Esophagus (tissue), 2 donors: ENCODE data around the gene VSTM4. TPM values are rescaled to one million over a fixed set of nuclear protein-coding genes. Genes with fewer than 3 reads are reported as not detected.

Experiments
- H3K27ac ChIP-seq, 2 donors: one replicate each; pipeline ENCODE4 v1.5.1; 2013; ENCODE audit warnings: low read depth in 2 of 2, mild to moderate bottlenecking in 2 of 2, inconsistent platforms in 1 of 2, low read length in 1 of 2, moderate library complexity in 1 of 2
- H3K27me3 ChIP-seq, 2 donors: one replicate each; pipeline ENCODE4 v1.6.1; 2013; ENCODE audit warnings: low read length in 2 of 2, control low read depth in 1 of 2, mild to moderate bottlenecking in 1 of 2; ENCODE audit not compliant: insufficient read depth in 2 of 2, control insufficient read depth in 1 of 2
- H3K36me3 ChIP-seq, 2 donors: one replicate each; pipeline ENCODE4 v1.6.1; 2013; ENCODE audit warnings: low read length in 1 of 2; ENCODE audit not compliant: control insufficient read depth in 2 of 2, insufficient read depth in 2 of 2
- H3K4me1 ChIP-seq, 2 donors: one replicate each; pipeline ENCODE4 v1.6.1; 2013; ENCODE audit warnings: low read length in 1 of 2; ENCODE audit not compliant: control insufficient read depth in 2 of 2, insufficient read depth in 2 of 2
- H3K4me3 ChIP-seq, 2 donors: one replicate each; pipeline ENCODE4 v1.5.1; 2013; ENCODE audit warnings: low read length in 2 of 2, mild to moderate bottlenecking in 2 of 2, low read depth in 1 of 2, moderate library complexity in 1 of 2
- H3K9me3 ChIP-seq, 2 donors: one replicate each; pipeline ENCODE4 v1.6.1; 2013; ENCODE audit warnings: mild to moderate bottlenecking in 2 of 2, low read depth in 1 of 2, low read length in 1 of 2, moderate library complexity in 1 of 2; ENCODE audit not compliant: control insufficient read depth in 2 of 2, insufficient read depth in 1 of 2
- WGBS, 2 donors: extraction: QIAGEN DNeasy Blood & Tissue Kit; methylation state at CpG; one replicate each; pipeline ENCODE4 v1.1.7; 2013; 5-methylcytosine and 5-hydroxymethylcytosine counted together
- polyA plus RNA-seq, 2 donors: library from polyadenylated mRNA; stranded (reverse); fragments of 200-250 nt; gene quantifications; one replicate each; pipeline ENCODE4 v1.2.3, GENCODE V29; 2013
- donor health status: healthy with polysubstance abuse.
- donor health status: Bipolar disorder and iron deficiency.

Gene VSTM4
- polyA plus RNA-seq, 2 donors, result 0.31 to 1.2 TPM

- no peaks in the 10 kb centered on the region for H3K27me3 ChIP-seq
- 88 to 89% methylated on average over 7 of the region's 7 CpGs for WGBS, 2 donors
- no peaks in the 10 kb centered on the region for H3K9me3 ChIP-seq
Observed at GRCh38 chr10:49039409-49039808, 75.9 kb downstream of the VSTM4 start.

GRCh38 chr10:49038711-49039110 is 76.6 kb downstream of the VSTM4 start:
- no peaks in the 10 kb centered on the region for H3K9me3 ChIP-seq

More at GRCh38 chr10:49039409-49039808, 75.9 kb downstream of the VSTM4 start:
- H3K36me3 ChIP-seq, result no peaks in the 10 kb centered on the region
- no peak overlapping the region for H3K27ac ChIP-seq
- no peak overlapping the region for H3K4me3 ChIP-seq
- H3K4me1 ChIP-seq, result no peaks in the 10 kb centered on the region

GRCh38 chr10:49037187-49037586 is 78.1 kb downstream of the VSTM4 start:
- 88 to 89% methylated on average over 7 of the region's 7 CpGs for WGBS, 2 donors
- Histone ChIP-seq H3K36me3 (no peaks in the 10 kb centered on the region), H3K4me1 (no peaks in the 10 kb centered on the region), H3K27me3 (no peaks in the 10 kb centered on the region), H3K9me3 (no peaks in the 10 kb centered on the region), H3K4me3 (no peak overlapping the region), H3K27ac (no peak overlapping the region)

More at GRCh38 chr10:49038711-49039110, 76.6 kb downstream of the VSTM4 start:
- no peak overlapping the region for H3K27ac ChIP-seq
- no peak overlapping the region for H3K4me3 ChIP-seq
- no peaks in the 10 kb centered on the region for H3K36me3 ChIP-seq
- no peaks in the 10 kb centered on the region for H3K4me1 ChIP-seq
- no peaks in the 10 kb centered on the region for H3K27me3 ChIP-seq
- WGBS, 2 donors, result 89 to 94% methylated on average over 5 of the region's 5 CpGs

- WGBS, 2 donors, result 90 to 92% methylated on average over 3 of the region's 3 CpGs
Observed at GRCh38 chr10:49036638-49037037, 78.7 kb downstream of the VSTM4 start.

GRCh38 chr10:49035920-49036319 is 79.4 kb downstream of the VSTM4 start:
- H3K27me3 ChIP-seq, result no peaks in the 10 kb centered on the region

More at GRCh38 chr10:49036638-49037037, 78.7 kb downstream of the VSTM4 start:
- H3K36me3 ChIP-seq, result no peaks in the 10 kb centered on the region
- H3K4me1 ChIP-seq, result no peaks in the 10 kb centered on the region
- no peaks in the 10 kb centered on the region for H3K9me3 ChIP-seq
- no peak overlapping the region for H3K27ac ChIP-seq
- no peak overlapping the region for H3K4me3 ChIP-seq
- no peaks in the 10 kb centered on the region for H3K27me3 ChIP-seq

GRCh38 chr10:49034925-49035324 is 80.4 kb downstream of the VSTM4 start:
- WGBS, 2 donors, result 91 to 95% methylated on average over 6 of the region's 6 CpGs
- H3K36me3 ChIP-seq, result no peaks in the 10 kb centered on the region
- no peak overlapping the region for H3K4me3 ChIP-seq
- no peaks in the 10 kb centered on the region for H3K4me1 ChIP-seq
- no peak overlapping the region for H3K27ac ChIP-seq
- no peaks in the 10 kb centered on the region for H3K27me3 ChIP-seq
- H3K9me3 ChIP-seq, result no peaks in the 10 kb centered on the region

More at GRCh38 chr10:49035920-49036319, 79.4 kb downstream of the VSTM4 start:
- Histone ChIP-seq H3K4me3 (no peak overlapping the region), H3K4me1 (no peaks in the 10 kb centered on the region), H3K9me3 (no peaks in the 10 kb centered on the region), H3K36me3 (no peaks in the 10 kb centered on the region), H3K27ac (no peak overlapping the region)
- 80 to 87% methylated on average over 8 of the region's 8 CpGs for WGBS, 2 donors

GRCh38 chr10:49033939-49034338 is 81.4 kb downstream of the VSTM4 start:
- no peaks in the 10 kb centered on the region for H3K9me3 ChIP-seq
- H3K36me3 ChIP-seq, result no peaks in the 10 kb centered on the region
- H3K4me3 ChIP-seq, result no peak overlapping the region
- H3K27me3 ChIP-seq, result no peaks in the 10 kb centered on the region
- no peak overlapping the region for H3K27ac ChIP-seq
- 92 to 94% methylated on average over 1 of the region's 1 CpG for WGBS, 2 donors
- H3K4me1 ChIP-seq, result no peaks in the 10 kb centered on the region

GRCh38 chr10:49029666-49030065 is 85.7 kb downstream of the VSTM4 start:
- H3K4me1 ChIP-seq, result no peaks in the 10 kb centered on the region
- H3K27me3 ChIP-seq, result no peaks in the 10 kb centered on the region
- no peak overlapping the region for H3K4me3 ChIP-seq
- no peaks in the 10 kb centered on the region for H3K36me3 ChIP-seq
- H3K27ac ChIP-seq, result no peak overlapping the region
- no peaks in the 10 kb centered on the region for H3K9me3 ChIP-seq
- WGBS, 2 donors, result 93 to 100% methylated on average over 1 of the region's 1 CpG

- no peaks in the 10 kb centered on the region for H3K4me1 ChIP-seq
- no peaks in the 10 kb centered on the region for H3K36me3 ChIP-seq
- no peaks in the 10 kb centered on the region for H3K27me3 ChIP-seq
- H3K4me3 ChIP-seq, result no peak overlapping the region
- H3K9me3 ChIP-seq, result no peaks in the 10 kb centered on the region
- 56 to 86% methylated on average over 2 of the region's 2 CpGs for WGBS, 2 donors
- no peak overlapping the region for H3K27ac ChIP-seq
Observed at GRCh38 chr10:49028639-49029038, 86.7 kb downstream of the VSTM4 start.

GRCh38 chr10:49025347-49025983 is 89.9 kb downstream of the VSTM4 start:
- Histone ChIP-seq H3K4me1 (no peaks in the 10 kb centered on the region), H3K4me3 (no peak overlapping the region), H3K27ac (no peak overlapping the region), H3K36me3 (no peaks in the 10 kb centered on the region), H3K27me3 (no peaks in the 10 kb centered on the region), H3K9me3 (no peaks in the 10 kb centered on the region)
- WGBS, 2 donors, result 77 to 84% methylated on average over 7 of the region's 7 CpGs
